ENCODE results near the gene MEF2B.

The MEF2B gene

GRCh38 chr19:19101540-19101939 lies 68.5 kb downstream of the MEF2B start:
- TF ChIP-seq ZFX (IDR thresholded peaks at IDR 0.05; ENCODE audit: borderline replicate concordance) (no peak), CTCF (IDR thresholded peaks at IDR 0.05) (no peak)
- H3K27ac ChIP-seq = no peak overlapping the region

- no peak overlapping the region for H3K27ac ChIP-seq
- TF ChIP-seq ZFX (IDR thresholded peaks at IDR 0.05; ENCODE audit: borderline replicate concordance) = no peak
- no peak for TF ChIP-seq CTCF (IDR thresholded peaks at IDR 0.05)
These were observed 71.1 kb downstream of the MEF2B start for GRCh38 chr19:19098703-19099632.

- no peak for TF ChIP-seq CTCF (IDR thresholded peaks at IDR 0.05)
- no peak for TF ChIP-seq ZFX (IDR thresholded peaks at IDR 0.05; ENCODE audit: borderline replicate concordance)
These were observed 71.9 kb downstream of the MEF2B start for GRCh38 chr19:19098084-19098702.

GRCh38 chr19:19096641-19097627 lies 73.1 kb downstream of the MEF2B start:
- H3K27ac ChIP-seq = no peak overlapping the region
- TF ChIP-seq ZFX (IDR thresholded peaks at IDR 0.05; ENCODE audit: borderline replicate concordance) (no peak), CTCF (IDR thresholded peaks at IDR 0.05) (no peak)

More at GRCh38 chr19:19098084-19098702, 71.9 kb downstream of the MEF2B start:
- H3K27ac ChIP-seq = no peak overlapping the region

GRCh38 chr19:19095691-19096090 lies 74.4 kb downstream of the MEF2B start:
- H3K27ac ChIP-seq = no peak overlapping the region
- no peak for TF ChIP-seq ZFX (IDR thresholded peaks at IDR 0.05; ENCODE audit: borderline replicate concordance)
- TF ChIP-seq CTCF (IDR thresholded peaks at IDR 0.05) = no peak

Data from 22Rv1 (cell line).